Fibroblast of villous mesenchyme (primary cell): ENCODE results near the gene LSM12. TPM values are rescaled to one million over a fixed set of nuclear protein-coding genes. Genes with fewer than 3 reads are reported as not detected.

Source experiments
- DNase-seq: peaks from one replicate; pipeline ENCODE4 v3.0.0-alpha.2; 2010; ENCODE audit warnings: low read depth
- H3K4me3 ChIP-seq: 2 replicates; pipeline ENCODE4 v1.5.1; 2011; ENCODE audit warnings: low read depth, mild to moderate bottlenecking, low read length
- total RNA-seq: library from RNA; depleted of rRNA; stranded (reverse); fragments of >200 nt; gene quantifications from 2 replicates; pipeline ENCODE4 v1.2.3, GENCODE V29; 2012
- TF ChIP-seq, protein P1 (sequence below): IDR thresholded peaks from 2 replicates; pipeline ENCODE4 v1.5.1; 2012; ENCODE audit warnings: low read depth, mild to moderate bottlenecking, low read length; ENCODE audit not compliant: insufficient read depth

The LSM12 gene
- total RNA-seq, 1 donor = 82.5 TPM

DNA sequence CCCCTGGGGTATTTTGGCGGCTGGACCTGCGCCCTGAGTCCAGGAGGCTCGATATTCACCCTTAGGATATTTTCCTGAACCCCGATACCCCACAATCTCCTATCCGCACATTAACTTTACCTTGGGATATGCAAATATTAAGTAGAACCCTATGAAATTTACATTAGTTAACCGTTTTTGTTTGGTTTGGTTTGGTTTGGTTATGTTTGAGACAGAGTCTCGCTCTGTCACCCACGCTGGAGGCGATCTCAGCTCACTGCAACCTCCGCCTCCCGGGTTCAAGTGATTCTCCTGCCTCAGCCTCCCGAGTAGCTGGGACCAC, 71.4 kb downstream of the LSM12 start:
- TF ChIP-seq, protein P1, sequence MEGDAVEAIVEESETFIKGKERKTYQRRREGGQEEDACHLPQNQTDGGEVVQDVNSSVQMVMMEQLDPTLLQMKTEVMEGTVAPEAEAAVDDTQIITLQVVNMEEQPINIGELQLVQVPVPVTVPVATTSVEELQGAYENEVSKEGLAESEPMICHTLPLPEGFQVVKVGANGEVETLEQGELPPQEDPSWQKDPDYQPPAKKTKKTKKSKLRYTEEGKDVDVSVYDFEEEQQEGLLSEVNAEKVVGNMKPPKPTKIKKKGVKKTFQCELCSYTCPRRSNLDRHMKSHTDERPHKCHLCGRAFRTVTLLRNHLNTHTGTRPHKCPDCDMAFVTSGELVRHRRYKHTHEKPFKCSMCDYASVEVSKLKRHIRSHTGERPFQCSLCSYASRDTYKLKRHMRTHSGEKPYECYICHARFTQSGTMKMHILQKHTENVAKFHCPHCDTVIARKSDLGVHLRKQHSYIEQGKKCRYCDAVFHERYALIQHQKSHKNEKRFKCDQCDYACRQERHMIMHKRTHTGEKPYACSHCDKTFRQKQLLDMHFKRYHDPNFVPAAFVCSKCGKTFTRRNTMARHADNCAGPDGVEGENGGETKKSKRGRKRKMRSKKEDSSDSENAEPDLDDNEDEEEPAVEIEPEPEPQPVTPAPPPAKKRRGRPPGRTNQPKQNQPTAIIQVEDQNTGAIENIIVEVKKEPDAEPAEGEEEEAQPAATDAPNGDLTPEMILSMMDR = no peak
- H3K4me3 ChIP-seq = no peak overlapping the region
- DNase-seq = no peak

DNA sequence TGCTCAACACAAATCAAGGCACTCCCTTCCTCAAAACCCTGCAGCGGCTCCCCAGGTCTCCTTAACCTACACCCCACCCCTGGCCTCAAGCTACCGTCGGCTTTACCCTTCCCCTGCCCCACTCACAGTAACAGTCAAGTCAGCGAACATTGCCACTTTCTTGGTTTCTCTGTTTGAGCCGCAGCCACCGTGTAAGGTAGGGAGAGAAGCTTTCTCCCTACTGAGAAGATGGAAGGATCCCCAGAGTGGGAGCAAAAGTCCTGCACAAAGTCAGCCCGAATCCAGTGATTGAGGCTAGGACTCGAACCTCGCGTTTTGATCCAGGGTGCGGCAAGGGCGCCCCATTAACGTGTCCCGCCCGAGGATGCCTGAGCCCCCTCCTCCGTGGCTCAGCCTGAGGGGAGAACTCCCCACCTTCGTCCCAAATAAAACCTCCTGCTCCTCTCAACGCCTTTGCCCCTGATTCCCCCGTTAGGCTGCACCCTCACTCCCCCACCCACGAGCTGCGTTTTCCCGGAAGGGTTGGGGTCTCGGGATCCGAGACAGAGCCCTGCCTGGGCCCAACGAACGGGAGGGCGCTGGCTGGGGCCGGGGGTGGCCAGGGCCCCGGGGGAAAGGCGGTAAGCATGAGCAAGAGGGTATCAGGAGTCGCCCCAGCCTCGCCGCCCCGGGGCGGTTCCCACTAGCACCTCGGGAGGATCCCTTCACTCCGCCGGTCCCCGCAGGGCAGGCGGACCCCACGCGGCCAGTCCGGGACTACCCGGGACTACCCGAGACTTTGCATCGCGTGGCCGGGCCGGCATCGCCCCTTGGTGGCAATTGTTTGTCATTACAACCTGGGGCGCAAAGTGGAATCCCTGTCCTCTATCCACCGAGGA, 72.0 kb downstream of the LSM12 start:
- TF ChIP-seq, protein P1 = peak; percentile 83

DNA sequence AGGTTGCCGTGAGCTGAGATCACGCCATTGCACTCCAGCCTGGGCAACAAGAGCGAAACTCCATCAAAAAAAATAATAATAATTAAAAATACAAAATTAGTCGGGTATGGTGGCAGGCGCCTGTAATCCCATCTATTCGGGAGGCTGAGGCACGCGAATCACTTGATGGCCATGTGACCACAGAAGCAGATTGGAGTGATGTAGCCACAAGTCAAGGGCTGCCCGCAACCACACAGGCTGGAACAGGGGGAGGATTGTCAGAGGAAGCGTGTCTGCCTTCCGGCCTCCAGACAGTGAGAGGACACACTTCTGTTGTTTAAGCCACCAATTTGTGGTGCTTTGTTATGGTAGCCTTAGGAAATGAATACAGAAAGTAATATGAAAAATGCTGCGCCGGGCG, 73.8 kb downstream of the LSM12 start:
- no peak for DNase-seq
- no peak overlapping the region for H3K4me3 ChIP-seq

More for the DNA sequence above, 72.0 kb downstream of the LSM12 start:
- peak overlapping the region; percentile 41 for H3K4me3 ChIP-seq
- peak; percentile 53 for DNase-seq

DNA sequence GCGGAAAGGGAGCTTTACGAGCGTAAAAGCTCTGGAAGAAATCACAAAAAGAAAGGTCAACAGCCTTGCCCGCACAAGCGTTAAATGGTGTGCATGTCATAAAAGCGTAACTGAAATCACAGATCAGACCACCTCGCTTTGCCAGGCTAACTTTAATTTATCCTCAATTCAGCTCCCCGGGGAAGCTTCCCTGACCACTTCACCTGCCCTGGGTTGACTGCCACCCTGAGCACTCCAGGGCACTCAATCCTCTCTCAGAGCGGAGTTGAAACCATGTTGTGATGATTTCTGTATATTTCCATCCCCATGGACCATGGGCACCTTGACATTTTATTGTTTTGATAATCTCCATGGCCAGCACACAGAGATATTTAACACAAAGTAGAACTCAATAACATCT, 78.2 kb downstream of the LSM12 start:
- no peak overlapping the region for H3K4me3 ChIP-seq
- TF ChIP-seq, protein P1 = no peak
- DNase-seq = no peak

More for the DNA sequence above, 73.8 kb downstream of the LSM12 start:
- TF ChIP-seq, protein P1 = no peak

DNA sequence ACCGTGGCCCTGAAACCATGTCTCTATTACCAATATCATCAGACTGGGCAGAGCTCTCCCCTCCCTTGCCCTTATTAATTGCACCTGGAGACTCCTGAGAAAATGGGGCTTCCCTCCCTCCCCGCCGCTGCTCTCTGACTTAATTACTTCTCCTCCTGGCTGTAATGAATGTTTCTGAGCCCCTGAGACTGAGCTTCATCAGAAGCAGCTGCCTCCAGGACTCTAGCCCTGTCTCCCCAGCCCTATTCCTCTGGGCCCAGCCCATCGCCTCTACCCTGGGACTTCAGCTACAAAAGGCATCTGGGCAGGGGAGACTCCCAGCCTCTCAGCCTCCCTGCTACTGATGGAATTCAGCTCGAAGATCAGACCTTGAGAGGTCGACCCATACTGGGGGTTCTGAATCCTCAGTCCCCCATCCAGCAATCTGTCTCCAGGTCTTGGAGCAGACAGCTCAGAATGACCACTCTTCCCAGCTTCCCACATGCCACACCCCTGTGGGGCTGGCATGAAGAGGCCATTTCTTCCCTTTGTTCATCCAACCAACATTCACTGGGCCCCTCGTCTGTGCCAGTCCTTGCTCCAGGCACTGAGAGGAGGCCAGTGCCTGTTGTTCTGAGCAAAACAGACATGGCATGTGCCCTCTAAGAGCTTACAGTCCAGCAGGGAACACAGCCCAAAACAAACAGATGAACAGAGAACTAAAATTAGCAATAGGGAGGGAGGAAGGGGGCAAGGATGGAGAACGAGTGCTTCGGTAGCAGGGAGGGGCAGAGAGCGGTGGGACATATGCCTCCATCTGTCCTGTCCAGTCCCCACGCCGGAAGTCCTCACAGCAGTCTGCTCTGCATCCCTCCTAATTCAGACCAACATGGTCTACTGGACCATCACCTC, 79.1 kb downstream of the LSM12 start:
- TF ChIP-seq, protein P1 = no peak
- DNase-seq = no peak
- H3K4me3 ChIP-seq = no peak overlapping the region

DNA sequence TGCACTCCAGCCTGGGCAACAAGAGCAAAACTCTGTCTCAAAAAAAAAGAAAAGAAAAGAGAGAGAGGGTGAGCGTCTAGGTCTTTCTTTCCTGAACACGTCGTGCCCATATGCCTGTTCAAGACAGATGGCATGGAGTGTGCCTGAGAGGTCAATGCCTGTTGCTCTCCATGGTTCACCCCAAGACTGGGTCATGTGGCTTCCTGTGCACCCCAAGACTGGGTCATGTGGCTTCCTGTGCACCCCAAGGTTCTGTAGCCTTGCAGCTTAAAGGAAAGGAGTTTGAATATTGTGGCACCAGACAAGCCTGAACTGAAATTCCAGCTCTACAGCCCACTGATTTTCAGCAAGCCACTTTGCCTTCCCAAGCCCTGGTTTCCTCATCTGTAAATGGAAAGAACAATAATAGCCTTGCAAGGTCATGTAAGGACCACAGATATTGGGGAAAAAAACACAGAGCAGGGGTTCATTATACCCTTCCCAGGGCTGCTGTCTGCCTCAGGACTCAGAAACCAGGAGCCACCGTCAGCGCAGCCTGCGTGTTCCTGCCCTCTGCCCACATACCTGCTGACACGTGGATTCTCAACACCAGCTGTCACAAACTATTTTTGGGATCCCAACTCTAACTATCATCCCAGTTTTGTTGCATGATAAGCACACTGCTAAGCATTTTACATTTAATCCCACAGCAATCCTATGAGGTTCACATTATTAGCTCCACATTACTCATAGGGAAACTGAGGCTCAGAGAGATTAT, 80.1 kb downstream of the LSM12 start:
- DNase-seq = no peak
- TF ChIP-seq, protein P1 = no peak
- H3K4me3 ChIP-seq = no peak overlapping the region
